GM13976 (cell line): Measurements from ENCODE around the gene THAP7.

Source experiments
- DNase-seq: peaks from one replicate; pipeline ENCODE4 v3.0.0; 2012; ENCODE audit warnings: low spot score
- CTCF ChIP-seq: IDR thresholded peaks from 2 replicates; pipeline ENCODE4 v1.5.1; 2012; ENCODE audit warnings: borderline replicate concordance, mild to moderate bottlenecking; ENCODE audit not compliant: insufficient read depth; ENCODE audit errors: extremely low read depth, missing control alignments, control extremely low read depth
- in situ Hi-C: fragments of 300-500 bp; cut with MboI; formaldehyde crosslinking; loops from one replicate; pipeline ENCODE4 v1.12.0; 2022; ENCODE audit warnings: low sequenced_read_pairs, mixed read lengths, inconsistent platforms; ENCODE audit not compliant: unreplicated experiment

Gene THAP7

DNA sequence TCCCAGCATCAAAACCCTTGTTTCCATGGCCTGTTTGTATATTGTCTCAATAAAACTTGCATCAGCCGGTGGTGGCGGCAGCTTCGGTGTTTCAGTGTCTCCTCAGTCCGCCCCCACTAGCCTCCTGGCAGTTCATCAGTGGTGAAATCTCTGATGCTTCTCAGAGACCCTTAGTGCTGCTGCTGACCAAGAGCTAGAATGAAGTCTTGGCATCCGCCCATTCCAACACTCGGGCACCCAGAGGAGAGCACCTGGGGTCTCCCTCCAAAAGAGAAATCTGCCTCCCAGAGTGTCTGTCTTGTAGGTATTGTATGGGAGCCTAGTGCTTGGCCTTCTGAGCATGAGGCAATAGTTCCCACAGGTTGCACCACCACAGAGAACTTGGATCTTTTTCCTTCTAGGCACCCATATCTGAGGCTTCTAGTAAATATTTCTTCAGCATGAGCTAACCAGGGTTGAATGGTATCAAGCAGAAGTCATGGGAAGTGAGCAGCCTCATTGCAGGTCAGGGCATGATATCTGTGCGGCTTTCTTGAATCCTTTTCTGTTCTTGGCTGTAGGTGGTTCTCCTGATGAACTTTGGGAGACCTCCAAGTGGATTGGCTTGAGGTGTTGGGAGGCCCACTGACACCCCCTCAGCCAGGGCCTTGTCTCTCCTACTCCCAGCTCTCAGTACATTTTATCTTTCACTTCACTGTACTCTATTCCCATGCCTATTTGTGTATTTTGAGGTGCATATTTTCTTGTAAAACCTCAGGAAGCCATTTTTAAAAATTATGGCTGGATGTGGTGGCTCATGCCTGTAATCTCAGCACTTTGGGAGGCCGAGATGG is 48.0 kb downstream of the THAP7 start:
- in situ Hi-C loops: no loop called here
- DNase-seq: no peak
- TF ChIP-seq CTCF: no peak

GRCh38 chr22:20953342-20953608 is 48.6 kb downstream of the THAP7 start:
- in situ Hi-C loops: no loop called here
- DNase-seq: no peak
- no peak for TF ChIP-seq CTCF

DNA sequence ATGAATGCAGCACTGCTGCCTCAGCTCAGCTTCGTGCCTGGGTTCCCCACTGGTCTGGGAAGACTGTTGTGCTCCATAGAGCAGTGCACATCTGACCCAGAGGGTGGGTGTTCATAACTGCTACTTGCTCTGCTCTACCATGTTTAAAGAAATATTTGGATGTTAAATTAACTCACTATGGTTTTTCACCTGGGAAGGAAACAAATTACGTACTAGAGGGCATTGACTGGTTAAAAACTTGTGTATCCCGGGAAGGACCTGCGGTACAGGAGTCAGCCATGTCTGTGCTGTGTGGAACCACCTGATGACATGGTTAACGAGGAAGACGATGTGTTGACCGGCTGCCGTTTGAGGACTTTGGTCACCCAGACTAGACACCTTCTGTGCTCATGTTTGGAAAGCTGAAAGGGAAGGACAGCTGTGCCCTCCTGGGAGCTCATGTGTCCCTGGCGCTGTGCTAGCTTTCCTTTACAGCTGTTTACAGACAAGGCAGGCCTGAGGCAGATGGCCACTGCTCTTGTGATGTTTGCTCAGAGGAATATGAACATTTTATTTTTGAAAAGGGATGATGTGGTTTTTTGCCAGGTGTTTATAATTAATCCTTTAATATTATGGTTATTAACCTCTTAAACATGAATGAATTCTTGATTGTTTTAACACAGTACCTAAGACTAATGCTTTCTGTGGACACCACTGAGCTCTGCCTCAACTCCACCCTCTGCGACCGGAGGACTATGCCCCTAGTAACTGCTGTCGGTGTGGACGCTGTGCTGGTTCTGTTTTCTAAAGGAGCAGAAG is 49.2 kb downstream of the THAP7 start:
- no peak for DNase-seq
- TF ChIP-seq CTCF: no peak
- in situ Hi-C loops: no loop called here

- no peak for TF ChIP-seq CTCF
- in situ Hi-C loops: no loop called here
- no peak for DNase-seq
Measured at GRCh38 chr22:20951932-20952380, 50.0 kb downstream of the THAP7 start.

GRCh38 chr22:20951151-20951931 is 50.6 kb downstream of the THAP7 start:
- TF ChIP-seq CTCF: no peak
- in situ Hi-C loops: no loop called here

DNA sequence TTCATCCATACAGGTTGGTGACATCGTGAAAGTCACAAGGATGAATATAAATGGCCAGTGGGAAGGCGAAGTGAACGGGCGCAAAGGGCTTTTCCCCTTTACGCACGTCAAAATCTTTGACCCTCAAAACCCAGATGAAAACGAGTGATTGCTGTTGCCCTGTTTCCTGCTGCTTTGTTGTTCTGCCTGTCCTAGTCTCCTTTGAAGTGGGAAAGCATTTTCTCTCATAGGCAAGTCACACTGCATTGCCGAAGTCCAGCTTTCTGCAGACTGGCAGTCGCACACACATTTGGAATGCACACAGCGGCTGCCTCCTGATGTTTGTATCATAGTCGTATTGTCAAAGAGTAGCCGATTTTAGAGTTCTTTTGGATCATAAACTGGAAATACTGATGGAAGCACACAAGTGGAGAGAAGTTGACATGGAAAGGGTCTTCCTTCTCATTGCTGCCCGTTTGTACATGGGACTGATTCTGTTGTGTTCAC is 52.2 kb downstream of the THAP7 start:
- in situ Hi-C loops: no loop called here
- TF ChIP-seq CTCF: no peak
- no peak for DNase-seq

More at GRCh38 chr22:20951151-20951931, 50.6 kb downstream of the THAP7 start:
- no peak for DNase-seq
